ENCODE measurements around the gene DHPS.

Gene DHPS

GRCh38 chr19:12696366-12697335 lies 15.0 kb upstream of the DHPS start, which contains the start of gene FBXW9:
Gene FBXW9 (minus strand): TSS chr19:12696631. CDS start chr19:12696581, 50 bp downstream.
- peak within 1 kb of the TSS; percentile 89 for H3K4me3 ChIP-seq (ENCODE audit: low read depth, low read length)
- no peak for TF ChIP-seq CTCF (IDR thresholded peaks at IDR 0.05; ENCODE audit: low read depth, low read length)
- DNase-seq (ENCODE audit: low read depth, low spot score): peak; percentile 96
- in situ Hi-C loops (cut with HindIII; ENCODE audit: low sequenced_read_pairs): no loop called here

GRCh38 chr19:12695997-12696365 lies 14.3 kb upstream of the DHPS start:
- no peak for TF ChIP-seq CTCF (IDR thresholded peaks at IDR 0.05; ENCODE audit: low read depth, low read length)
- no peak for DNase-seq (ENCODE audit: low read depth, low spot score)
- H3K4me3 ChIP-seq (ENCODE audit: low read depth, low read length): peak overlapping the region; percentile 89
- in situ Hi-C loops (cut with HindIII; ENCODE audit: low sequenced_read_pairs): no loop called here

GRCh38 chr19:12695514-12695913 lies 13.8 kb upstream of the DHPS start:
- TF ChIP-seq CTCF (IDR thresholded peaks at IDR 0.05; ENCODE audit: low read depth, low read length): no peak
- H3K4me3 ChIP-seq (ENCODE audit: low read depth, low read length): peak overlapping the region; percentile 89
- in situ Hi-C loops (cut with HindIII; ENCODE audit: low sequenced_read_pairs): no loop called here
- DNase-seq (ENCODE audit: low read depth, low spot score): no peak

- in situ Hi-C loops (cut with HindIII; ENCODE audit: low sequenced_read_pairs): no loop called here
- DNase-seq (ENCODE audit: low read depth, low spot score): no peak
- TF ChIP-seq CTCF (IDR thresholded peaks at IDR 0.05; ENCODE audit: low read depth, low read length): no peak
- H3K4me3 ChIP-seq (ENCODE audit: low read depth, low read length): no peak overlapping the region
Observed at GRCh38 chr19:12695096-12695495, 13.4 kb upstream of the DHPS start.

- no peak for DNase-seq (ENCODE audit: low read depth, low spot score)
- H3K4me3 ChIP-seq (ENCODE audit: low read depth, low read length): no peak overlapping the region
- TF ChIP-seq CTCF (IDR thresholded peaks at IDR 0.05; ENCODE audit: low read depth, low read length): no peak
- in situ Hi-C loops (cut with HindIII; ENCODE audit: low sequenced_read_pairs): no loop called here
Observed at GRCh38 chr19:12694641-12695040, 13.0 kb upstream of the DHPS start.

GRCh38 chr19:12692960-12693359 lies 11.3 kb upstream of the DHPS start:
- H3K4me3 ChIP-seq (ENCODE audit: low read depth, low read length): no peak overlapping the region
- no peak for DNase-seq (ENCODE audit: low read depth, low spot score)
- in situ Hi-C loops (cut with HindIII; ENCODE audit: low sequenced_read_pairs): no loop called here
- no peak for TF ChIP-seq CTCF (IDR thresholded peaks at IDR 0.05; ENCODE audit: low read depth, low read length)

Measured in astrocyte of the spinal cord (primary cell).